Neural crest cell (in vitro differentiated cells): ENCODE measurements around the gene MAP4K3. TPM values are rescaled to one million over a fixed set of nuclear protein-coding genes. Genes with fewer than 3 reads are reported as not detected.

Experiments
- DNase-seq: peaks from one replicate; pipeline ENCODE4 v3.0.0; 2021; ENCODE audit warnings: low read depth, mixed read lengths, low spot score
- H3K27ac Mint-ChIP-seq: one replicate; pipeline ENCODE4 v1.8.0; 2021; ENCODE audit warnings: mild to moderate bottlenecking, mixed read lengths; ENCODE audit not compliant: unreplicated experiment
- H3K27me3 Mint-ChIP-seq: 2 replicates; pipeline ENCODE4 v1.8.0; 2021; ENCODE audit warnings: low read depth, mild to moderate bottlenecking, mixed read lengths
- H3K36me3 Mint-ChIP-seq: 2 replicates; pipeline ENCODE4 v1.8.0; 2021; ENCODE audit warnings: low read depth, mild to moderate bottlenecking, mixed read lengths
- H3K4me1 Mint-ChIP-seq: 2 replicates; pipeline ENCODE4 v1.8.0; 2021; ENCODE audit warnings: mixed read lengths
- H3K4me3 Mint-ChIP-seq: one replicate; pipeline ENCODE4 v1.8.0; 2021; ENCODE audit warnings: mild to moderate bottlenecking, mixed read lengths
- H3K9me3 Mint-ChIP-seq: 2 replicates; pipeline ENCODE4 v1.8.0; 2021; ENCODE audit warnings: mixed read lengths
- CTCF ChIP-seq: fragments of 200-600 bp; sonication (generic); conservative IDR thresholded peaks from 2 replicates; pipeline ENCODE4 v1.5.0; 2021; ENCODE audit warnings: antibody characterized with exemption, mild to moderate bottlenecking
- total RNA-seq: library from RNA; stranded (reverse); gene quantifications from 2 replicates; pipeline ENCODE4 v1.2.1, GENCODE V29; 2021

The MAP4K3 gene
- total RNA-seq, 1 donor from 2014 or later, result 37.1 TPM

- H3K9me3 Mint-ChIP-seq, result no peaks in the 10 kb centered on the region
- DNase-seq, result no peak
- H3K27me3 Mint-ChIP-seq, result no peaks in the 10 kb centered on the region
- H3K36me3 Mint-ChIP-seq, result no peaks in the 10 kb centered on the region
- peaks cover 58% of the 10 kb centered on the region for H3K4me1 Mint-ChIP-seq
- peak overlapping the region; percentile 7 for H3K27ac Mint-ChIP-seq
- H3K4me3 Mint-ChIP-seq, result no peak overlapping the region
- no peak for TF ChIP-seq CTCF
These were observed 29.4 kb downstream of the MAP4K3 start for GRCh38 chr2:39407516-39408296.

GRCh38 chr2:39405364-39405763, 31.7 kb downstream of the MAP4K3 start:
- Mint-ChIP-seq H3K27me3 (no peaks in the 10 kb centered on the region), H3K36me3 (no peaks in the 10 kb centered on the region), H3K4me3 (no peak overlapping the region), H3K4me1 (peaks cover 51% of the 10 kb centered on the region), H3K27ac (no peak overlapping the region), H3K9me3 (no peaks in the 10 kb centered on the region)
- no peak for DNase-seq
- TF ChIP-seq CTCF, result no peak

- no peak for TF ChIP-seq CTCF
- Mint-ChIP-seq H3K4me1 (peaks cover 47% of the 10 kb centered on the region), H3K36me3 (no peaks in the 10 kb centered on the region), H3K9me3 (no peaks in the 10 kb centered on the region), H3K27me3 (no peaks in the 10 kb centered on the region), H3K27ac (no peak overlapping the region), H3K4me3 (no peak overlapping the region)
- DNase-seq, result no peak
These were observed 33.8 kb downstream of the MAP4K3 start for GRCh38 chr2:39403311-39403710.

- Mint-ChIP-seq H3K27ac (no peak overlapping the region), H3K27me3 (no peaks in the 10 kb centered on the region), H3K36me3 (no peaks in the 10 kb centered on the region), H3K9me3 (no peaks in the 10 kb centered on the region), H3K4me1 (peaks cover 29% of the 10 kb centered on the region), H3K4me3 (no peak overlapping the region)
- no peak for TF ChIP-seq CTCF
- no peak for DNase-seq
These were observed 35.8 kb downstream of the MAP4K3 start for GRCh38 chr2:39401319-39401718.

- Mint-ChIP-seq H3K4me3 (no peak overlapping the region), H3K27ac (no peak overlapping the region), H3K4me1 (peaks cover 19% of the 10 kb centered on the region), H3K36me3 (no peaks in the 10 kb centered on the region), H3K27me3 (no peaks in the 10 kb centered on the region), H3K9me3 (no peaks in the 10 kb centered on the region)
- no peak for TF ChIP-seq CTCF
- DNase-seq, result no peak
These were observed 37.5 kb downstream of the MAP4K3 start for GRCh38 chr2:39399570-39399969.
